Endothelial cell of hepatic sinusoid (primary cell): ENCODE data around the gene SPECC1.
"Not testable (repeated sequence)": the region's sequence is repeated elsewhere in the genome, so short reads cannot be mapped to it uniquely, and the experiment has no call there.

ENCODE experiments used
- in situ Hi-C: cut with HindIII; loops from 2 replicates; pipeline ENCODE4 v1.10.0; 2017; ENCODE audit warnings: low sequenced_read_pairs

SPECC1 gene

DNA sequence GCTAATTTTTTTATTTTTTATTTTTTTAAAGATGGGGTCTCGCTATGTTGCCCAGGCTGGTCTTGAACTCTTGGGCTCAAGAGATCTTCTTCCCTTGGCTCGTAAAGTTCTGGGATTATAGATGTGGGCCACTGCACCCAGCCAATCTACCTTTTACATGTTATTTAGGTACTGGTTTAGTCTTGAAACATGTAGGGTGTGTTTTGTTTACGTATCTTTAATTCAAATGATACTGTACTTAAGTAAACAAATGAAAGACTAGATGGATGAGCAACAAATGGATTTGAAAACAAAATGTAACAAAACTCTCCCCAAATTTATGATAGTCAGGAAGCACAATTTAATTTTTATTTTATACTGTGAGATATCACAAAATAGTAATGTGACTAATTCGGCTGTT lies 250.5 kb downstream of the SPECC1 start:
- in situ Hi-C loops, result no loop called here

- in situ Hi-C loops, result no loop called here
Observed at GRCh38 chr17:20260268-20260667, 251.1 kb downstream of the SPECC1 start.

GRCh38 chr17:20262226-20263114 lies 253.3 kb downstream of the SPECC1 start:
- in situ Hi-C loops, result no loop called here

- in situ Hi-C loops, result not testable (repeated sequence)
Observed at GRCh38 chr17:20263115-20263433, 253.9 kb downstream of the SPECC1 start.

GRCh38 chr17:20263595-20263994 lies 254.4 kb downstream of the SPECC1 start:
- in situ Hi-C loops, result no loop called here

DNA sequence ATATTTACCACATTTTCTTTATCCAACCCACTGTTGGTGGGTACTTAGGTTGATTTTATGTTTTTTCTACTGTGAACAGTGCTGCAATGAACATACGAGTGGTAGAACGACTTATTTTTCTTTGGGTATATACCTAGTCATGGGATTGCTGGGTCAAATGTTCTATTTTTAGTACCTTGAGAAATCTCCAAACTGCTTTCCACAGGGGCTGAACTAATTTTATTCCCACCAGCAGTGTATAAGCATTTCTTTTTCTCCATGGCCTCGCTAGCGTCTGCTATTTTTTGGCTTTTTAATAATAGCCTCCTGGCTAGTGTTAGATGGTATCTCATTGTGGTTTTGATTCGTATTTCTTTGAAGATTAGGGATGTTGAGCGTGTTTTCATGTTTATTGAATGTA lies 255.8 kb downstream of the SPECC1 start:
- in situ Hi-C loops, result no loop called here

GRCh38 chr17:20266806-20267458 lies 257.8 kb downstream of the SPECC1 start:
- in situ Hi-C loops, result no loop called here

DNA sequence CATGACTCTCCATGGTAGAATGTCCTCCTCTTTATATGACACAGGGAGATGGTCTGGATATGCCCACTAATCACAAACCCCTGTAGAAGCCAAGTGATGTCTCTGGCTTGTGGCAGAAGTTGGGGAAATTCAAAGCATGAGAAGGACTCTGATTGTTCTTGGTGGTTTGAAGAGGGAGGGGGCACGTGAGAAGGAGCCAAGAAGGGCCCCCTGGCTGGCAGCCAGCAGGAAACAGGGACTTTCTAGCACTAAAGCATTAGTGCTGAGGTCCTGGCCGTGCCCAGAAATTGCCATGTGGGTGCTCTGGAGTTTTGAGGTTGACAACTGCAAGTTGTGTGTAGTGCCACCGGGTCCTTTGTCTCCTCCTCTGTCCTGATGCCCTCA lies 258.3 kb downstream of the SPECC1 start:
- in situ Hi-C loops, result no loop called here

GRCh38 chr17:20270369-20270768 lies 261.2 kb downstream of the SPECC1 start:
- in situ Hi-C loops, result no loop called here

GRCh38 chr17:20271011-20271610 lies 262.0 kb downstream of the SPECC1 start:
- in situ Hi-C loops, result no loop called here

- in situ Hi-C loops, result no loop called here
Observed at GRCh38 chr17:20273741-20274500, 264.8 kb downstream of the SPECC1 start.

GRCh38 chr17:20275653-20276052 lies 266.5 kb downstream of the SPECC1 start:
- in situ Hi-C loops, result no loop called here

- in situ Hi-C loops, result no loop called here
Observed at GRCh38 chr17:20276421-20276820, 267.3 kb downstream of the SPECC1 start.

GRCh38 chr17:20278805-20279204 lies 269.6 kb downstream of the SPECC1 start:
- in situ Hi-C loops, result no loop called here

- in situ Hi-C loops, result no loop called here
Observed at GRCh38 chr17:20279631-20280030, 270.5 kb downstream of the SPECC1 start.

GRCh38 chr17:20280051-20280450 lies 270.9 kb downstream of the SPECC1 start:
- in situ Hi-C loops, result no loop called here

DNA sequence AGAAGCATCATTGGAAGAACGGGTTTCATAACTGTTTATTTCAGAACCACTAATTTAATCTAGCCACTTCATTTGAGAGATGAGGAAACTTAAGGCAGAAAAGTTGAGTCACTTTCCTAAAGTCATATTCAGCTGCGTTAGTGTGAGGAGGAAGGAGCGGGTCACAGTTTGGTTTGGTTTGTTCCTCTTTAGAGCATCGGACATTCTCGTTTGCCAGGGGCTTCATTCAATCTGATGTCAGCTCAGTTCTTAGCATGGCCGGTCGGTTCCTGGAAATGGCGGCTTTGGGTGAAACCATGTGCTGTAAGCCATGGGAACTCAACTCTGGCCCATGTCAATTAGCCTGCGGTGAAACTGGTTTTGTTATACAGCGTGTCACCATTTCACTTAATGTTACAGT lies 271.7 kb downstream of the SPECC1 start:
- in situ Hi-C loops, result no loop called here

GRCh38 chr17:20281860-20282259 lies 272.7 kb downstream of the SPECC1 start:
- in situ Hi-C loops, result no loop called here

- in situ Hi-C loops, result no loop called here
Observed at GRCh38 chr17:20282526-20283308, 273.6 kb downstream of the SPECC1 start.

DNA sequence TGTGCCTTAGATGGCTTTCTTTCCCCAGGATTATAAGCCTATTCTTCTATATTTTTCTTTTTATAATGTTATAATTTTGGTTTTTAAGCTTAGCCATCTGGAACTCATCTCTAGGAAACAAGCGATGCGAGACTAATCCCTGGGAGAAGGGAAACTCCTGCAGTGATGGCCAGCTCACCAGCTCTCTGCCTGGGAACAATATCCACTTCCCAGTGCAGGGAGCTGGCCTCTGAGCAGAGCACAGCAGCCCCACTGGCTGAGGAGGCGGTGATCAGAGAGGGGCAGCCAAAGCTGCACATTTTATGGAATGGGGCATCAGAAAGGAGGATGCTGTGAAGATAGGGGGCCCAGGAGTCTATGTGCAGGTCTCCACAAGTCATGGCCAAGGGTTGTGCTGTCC lies 274.9 kb downstream of the SPECC1 start:
- in situ Hi-C loops, result no loop called here
